Omental fat pad (tissue), 4 donors: ENCODE measurements around the gene NDC80. TPM values are rescaled to one million over a fixed set of nuclear protein-coding genes. Genes with fewer than 3 reads are reported as not detected.
"Not testable (repeated sequence)": the region's sequence is repeated elsewhere in the genome, so short reads cannot be mapped to it uniquely, and the experiment has no call there.

Experiments
- ATAC-seq: fragments of 150-250 bp; one replicate; pipeline ENCODE4 v1.9.1; 2016; ENCODE audit warnings: mild to moderate bottlenecking, moderate library complexity; ENCODE audit not compliant: low FRiP score
- DNase-seq: peaks from one replicate; pipeline ENCODE4 v3.0.0-alpha.2; 2019; ENCODE audit warnings: low spot score
- CTCF ChIP-seq, 3 donors: fragments of 450-650 bp; IDR thresholded peaks; one replicate each; pipeline ENCODE4 v1.5.1; 2016 to 2017; ENCODE audit warnings: antibody characterized with exemption in 3 of 3, mild to moderate bottlenecking in 3 of 3, moderate library complexity in 2 of 3
- total RNA-seq, 4 donors: library from RNA; depleted of rRNA; stranded (reverse); fragments of >200 nt; gene quantifications; one replicate each; pipeline ENCODE4 v1.1.0, GENCODE V29; 2016

NDC80 gene
- 1 to 10 TPM in 1 of 4 donors, under 1 TPM in 2, not detected in 1; 0.19 to 2.3 (median 0.37) TPM for total RNA-seq

GRCh38 chr18:2571200-2572170, at the start of gene NDC80, which contains the start of gene METTL4:
Gene NDC80, plus strand, starts transcription at chr18:2571557. Its CDS starts 1,429 bp downstream, at chr18:2572986.
Gene METTL4, minus strand, starts transcription at chr18:2571505. Its CDS starts 4,289 bp downstream, at chr18:2567216.
- DNase-seq, result peak; percentile 58

GRCh38 chr18:2522112-2522511, 49.2 kb upstream of the NDC80 start:
- no peak for DNase-seq
- no peak for TF ChIP-seq CTCF (IDR thresholded peaks at IDR 0.05)
- ATAC-seq, result no peak

More at GRCh38 chr18:2571200-2572170, at the start of gene NDC80, which contains the start of gene METTL4:
- ATAC-seq, result peak; percentile 83
- no peak for TF ChIP-seq CTCF (IDR thresholded peaks at IDR 0.05)

- ATAC-seq, result not testable (repeated sequence)
Observed at GRCh38 chr18:2524794-2525198, 46.6 kb upstream of the NDC80 start.

GRCh38 chr18:2526329-2526728, 45.0 kb upstream of the NDC80 start:
- TF ChIP-seq CTCF (IDR thresholded peaks at IDR 0.05), result no peak
- ATAC-seq, result no peak
- no peak for DNase-seq

More at GRCh38 chr18:2524794-2525198, 46.6 kb upstream of the NDC80 start:
- not testable (repeated sequence) for DNase-seq

- no peak for TF ChIP-seq CTCF (IDR thresholded peaks at IDR 0.05)
- ATAC-seq (no peak), DNase-seq (no peak)
Observed at GRCh38 chr18:2529154-2529553, 42.2 kb upstream of the NDC80 start.

GRCh38 chr18:2531751-2532150, 39.6 kb upstream of the NDC80 start:
- no peak for DNase-seq
- TF ChIP-seq CTCF (IDR thresholded peaks at IDR 0.05), result no peak
- no peak for ATAC-seq

- TF ChIP-seq CTCF (IDR thresholded peaks at IDR 0.05), result no peak
- ATAC-seq (no peak), DNase-seq (no peak)
Observed at GRCh38 chr18:2532797-2533196, 38.6 kb upstream of the NDC80 start.
